CD4-positive, CD25-positive, alpha-beta regulatory T cell (primary cell): ENCODE data around the gene LRRC74B. TPM values are rescaled to one million over a fixed set of nuclear protein-coding genes. Genes with fewer than 3 reads are reported as not detected.
"Not testable (repeated sequence)": the region's sequence is repeated elsewhere in the genome, so short reads cannot be mapped to it uniquely, and the experiment has no call there.

Experiments used
- ATAC-seq, 2 donors: fragments of 150-1000 bp; cut with Tn5 transposase; one replicate each; pipeline ENCODE4 v1.10.0; 2021; ENCODE audit warnings: low read depth in 2 of 2, moderate number of reproducible peaks in 2 of 2, moderate library complexity in 1 of 2
- DNase-seq, 3 donors: peaks; one replicate each; pipeline versions ENCODE4 v3.0.0 to v3.0.0-alpha.2; 2012 to 2022; ENCODE audit warnings: mixed read lengths in 1 of 3
- H3K27ac ChIP-seq: one replicate; pipeline ENCODE4 v1.7.0; 2013; ENCODE audit warnings: mild to moderate bottlenecking, low read length; ENCODE audit not compliant: insufficient read depth, poor library complexity, severe bottlenecking
- H3K27me3 ChIP-seq: one replicate; pipeline ENCODE4 v1.7.0; 2013; ENCODE audit warnings: low read length; ENCODE audit not compliant: control insufficient read depth, insufficient read depth
- H3K36me3 ChIP-seq: one replicate; pipeline ENCODE4 v1.7.0; 2013; ENCODE audit warnings: mild to moderate bottlenecking, low read length, moderate library complexity; ENCODE audit not compliant: control insufficient read depth, insufficient read depth
- H3K4me1 ChIP-seq: 2 replicates; pipeline ENCODE4 v1.7.0; 2013; ENCODE audit warnings: mild to moderate bottlenecking, low read length; ENCODE audit not compliant: insufficient read depth, control insufficient read depth, poor library complexity, severe bottlenecking
- H3K4me3 ChIP-seq: one replicate; pipeline ENCODE4 v1.7.0; 2013; ENCODE audit warnings: low read depth, mild to moderate bottlenecking, low read length, moderate library complexity
- H3K9me3 ChIP-seq, 2 experiments: 1 replicate in 1 of 2; 2 replicates in 1 of 2; pipeline ENCODE4 v1.7.0; 2013; ENCODE audit warnings: low read length in 2 of 2, mild to moderate bottlenecking in 1 of 2, moderate library complexity in 1 of 2; ENCODE audit not compliant: control insufficient read depth in 2 of 2
- H3K27ac Mint-ChIP-seq, 3 donors: one replicate each; pipeline ENCODE4 v1.8.0; 2020 to 2022; ENCODE audit warnings: mild to moderate bottlenecking in 3 of 3, mixed read lengths in 3 of 3, moderate library complexity in 2 of 3
- H3K27me3 Mint-ChIP-seq: one replicate; pipeline ENCODE4 v1.8.0; 2022; ENCODE audit warnings: mild to moderate bottlenecking, mixed read lengths
- H3K36me3 Mint-ChIP-seq: one replicate; pipeline ENCODE4 v1.8.0; 2020; ENCODE audit warnings: mixed read lengths
- H3K4me1 Mint-ChIP-seq, 4 donors: one replicate each; pipeline ENCODE4 v1.8.0; 2020 to 2022; ENCODE audit warnings: mixed read lengths in 4 of 4, mild to moderate bottlenecking in 1 of 4
- H3K4me3 Mint-ChIP-seq, 4 donors: one replicate each; pipeline ENCODE4 v1.8.0; 2020 to 2022; ENCODE audit warnings: mild to moderate bottlenecking in 4 of 4, mixed read lengths in 4 of 4, moderate library complexity in 3 of 4
- H3K9me3 Mint-ChIP-seq, 7 donors: one replicate each; pipeline ENCODE4 v1.8.0; 2020 to 2022; ENCODE audit warnings: mixed read lengths in 7 of 7, mild to moderate bottlenecking in 3 of 7, moderate library complexity in 2 of 7
- polyA plus RNA-seq, 4 donors: library from polyadenylated mRNA; unstranded; fragments of 300-500 nt; fragmentation: Illumina TruSeq; gene quantifications; one replicate each; pipeline ENCODE4 v1.2.3, GENCODE V29; 2021
- total RNA-seq: library from RNA; stranded (reverse); gene quantifications from one replicate; pipeline ENCODE4 v1.2.3, GENCODE V29; 2022

Gene LRRC74B
- total and polyA plus RNA-seq, 5 donors from 2014 or later, result 0.10 TPM; not detected in 4

- not testable (repeated sequence) for H3K27ac ChIP-seq, H3K36me3 Mint-ChIP-seq, H3K9me3 ChIP-seq, H3K4me1 ChIP-seq, H3K27me3 Mint-ChIP-seq, H3K36me3 ChIP-seq, H3K9me3 Mint-ChIP-seq, H3K4me3 Mint-ChIP-seq, ATAC-seq, DNase-seq, H3K27ac Mint-ChIP-seq, H3K27me3 ChIP-seq, H3K4me3 ChIP-seq
- peaks cover 0 to 15% (median 4%) of the 10 kb centered on the region in 4 donors for H3K4me1 Mint-ChIP-seq
Observed at GRCh38 chr22:21060363-21060762, 14.6 kb downstream of the LRRC74B start.

- not testable (repeated sequence) for H3K9me3 ChIP-seq, ATAC-seq, H3K9me3 Mint-ChIP-seq, H3K27me3 ChIP-seq, H3K4me3 Mint-ChIP-seq, H3K27ac ChIP-seq, H3K36me3 Mint-ChIP-seq, DNase-seq, H3K4me3 ChIP-seq, H3K27ac Mint-ChIP-seq, H3K36me3 ChIP-seq, H3K4me1 Mint-ChIP-seq, H3K4me1 ChIP-seq
- peaks cover 10% of the 10 kb centered on the region for H3K27me3 Mint-ChIP-seq
Observed at GRCh38 chr22:21061660-21062321, 16.0 kb downstream of the LRRC74B start.

- H3K27ac ChIP-seq, H3K4me3 Mint-ChIP-seq, H3K4me1 Mint-ChIP-seq, ATAC-seq, H3K27ac Mint-ChIP-seq, DNase-seq, H3K4me1 ChIP-seq, H3K9me3 ChIP-seq, H3K4me3 ChIP-seq, H3K36me3 ChIP-seq, H3K9me3 Mint-ChIP-seq, H3K36me3 Mint-ChIP-seq, H3K27me3 ChIP-seq: not testable (repeated sequence)
- H3K27me3 Mint-ChIP-seq, result peaks cover 10% of the 10 kb centered on the region
Observed at GRCh38 chr22:21064425-21064824, 18.7 kb downstream of the LRRC74B start.

GRCh38 chr22:21064917-21065864 is 19.4 kb downstream of the LRRC74B start:
- no peaks in the 10 kb centered on the region for H3K36me3 Mint-ChIP-seq
- no peak for ATAC-seq
- Histone ChIP-seq H3K4me3 (no peak overlapping the region), H3K9me3 (no peaks in the 10 kb centered on the region), H3K36me3 (no peaks in the 10 kb centered on the region), H3K27ac (no peak overlapping the region), H3K27me3 (no peaks in the 10 kb centered on the region), H3K4me1 (no peaks in the 10 kb centered on the region)
- peaks cover 10% of the 10 kb centered on the region for H3K27me3 Mint-ChIP-seq
- no peak for DNase-seq
- H3K9me3 Mint-ChIP-seq, result peaks cover 0 to 5% (median 0%) of the 10 kb centered on the region in 7 donors
- H3K4me3 Mint-ChIP-seq, result no peak overlapping the region
- H3K4me1 Mint-ChIP-seq, result no peaks in the 10 kb centered on the region
- H3K27ac Mint-ChIP-seq, result peak overlapping the region in 1 of 3 donors; percentile 60

- H3K27ac Mint-ChIP-seq, result peak overlapping the region in 1 of 3 donors; percentile 60
Observed at GRCh38 chr22:21067075-21067900, 21.5 kb downstream of the LRRC74B start.

GRCh38 chr22:21067901-21068680 is 22.3 kb downstream of the LRRC74B start:
- ATAC-seq (no peak), DNase-seq (no peak)
- Histone ChIP-seq H3K27me3 (no peaks in the 10 kb centered on the region), H3K9me3 (no peaks in the 10 kb centered on the region), H3K27ac (no peak overlapping the region), H3K4me3 (no peak overlapping the region), H3K36me3 (no peaks in the 10 kb centered on the region), H3K4me1 (no peaks in the 10 kb centered on the region)
- H3K27me3 Mint-ChIP-seq, result peaks cover 10% of the 10 kb centered on the region
- no peaks in the 10 kb centered on the region for H3K9me3 Mint-ChIP-seq
- H3K4me1 Mint-ChIP-seq, result no peaks in the 10 kb centered on the region
- H3K36me3 Mint-ChIP-seq, result no peaks in the 10 kb centered on the region
- H3K27ac Mint-ChIP-seq, result peak overlapping the region in 1 of 3 donors; percentile 60
- H3K4me3 Mint-ChIP-seq, result no peak overlapping the region

More at GRCh38 chr22:21067075-21067900, 21.5 kb downstream of the LRRC74B start:
- Histone ChIP-seq H3K4me1 (no peaks in the 10 kb centered on the region), H3K36me3 (no peaks in the 10 kb centered on the region), H3K4me3 (no peak overlapping the region), H3K27me3 (no peaks in the 10 kb centered on the region), H3K9me3 (no peaks in the 10 kb centered on the region), H3K27ac (no peak overlapping the region)
- ATAC-seq, result no peak
- no peaks in the 10 kb centered on the region for H3K9me3 Mint-ChIP-seq
- no peaks in the 10 kb centered on the region for H3K4me1 Mint-ChIP-seq
- peaks cover 10% of the 10 kb centered on the region for H3K27me3 Mint-ChIP-seq
- no peak for DNase-seq
- no peaks in the 10 kb centered on the region for H3K36me3 Mint-ChIP-seq
- H3K4me3 Mint-ChIP-seq, result no peak overlapping the region

- DNase-seq, result no peak
- Mint-ChIP-seq H3K36me3 (no peaks in the 10 kb centered on the region), H3K4me1 (no peaks in the 10 kb centered on the region), H3K27me3 (peaks cover 10% of the 10 kb centered on the region), H3K9me3 (peaks cover 0 to 1% (median 0%) of the 10 kb centered on the region in 7 donors), H3K4me3 (no peak overlapping the region), H3K27ac (no peak overlapping the region)
- Histone ChIP-seq H3K36me3 (no peaks in the 10 kb centered on the region), H3K27ac (no peak overlapping the region), H3K9me3 (no peaks in the 10 kb centered on the region), H3K4me3 (no peak overlapping the region), H3K4me1 (no peaks in the 10 kb centered on the region), H3K27me3 (no peaks in the 10 kb centered on the region)
- no peak for ATAC-seq
Observed at GRCh38 chr22:21068681-21069276, 23.0 kb downstream of the LRRC74B start.
